Activated CD8-positive, alpha-beta T cell treated with anti-CD3 and anti-CD28 coated beads for 36 hours (primary cell): Measurements from ENCODE around the gene AFF2. TPM values are rescaled to one million over a fixed set of nuclear protein-coding genes. Genes with fewer than 3 reads are reported as not detected.
A peak's percentile ranks its signal among the peaks of the same experiment; 100 is the strongest.

ENCODE experiments used
- ATAC-seq: fragments of 200-7000 bp; cut with Tn5 transposase; one replicate; pipeline ENCODE4 v1.10.0; 2021; ENCODE audit warnings: mild to moderate bottlenecking, moderate library complexity
- CTCF ChIA-PET: fragments of 350-600 bp; sonication (Branson Sonifier 250); formaldehyde crosslinking; loops from one replicate; lab custom pipeline; 2021; ENCODE audit warnings: antibody characterized with exemption; lab: Charles Lee
- POLR2A ChIA-PET: fragments of 350-600 bp; sonication (Branson Sonifier 250); formaldehyde crosslinking; loops from one replicate; lab custom pipeline; 2021; ENCODE audit warnings: antibody characterized with exemption; lab: Charles Lee
- DNase-seq: peaks from one replicate; pipeline ENCODE4 v3.0.0-alpha.2; 2020
- H3K27ac Mint-ChIP-seq: one replicate; pipeline ENCODE4 v1.8.0; 2021; ENCODE audit warnings: mild to moderate bottlenecking, mixed read lengths
- H3K27me3 Mint-ChIP-seq: one replicate; pipeline ENCODE4 v1.8.0; 2021; ENCODE audit warnings: mixed read lengths
- H3K36me3 Mint-ChIP-seq: one replicate; pipeline ENCODE4 v1.8.0; 2021; ENCODE audit warnings: low read depth, mixed read lengths
- H3K4me1 Mint-ChIP-seq: one replicate; pipeline ENCODE4 v1.8.0; 2021; ENCODE audit warnings: low read depth, mixed read lengths
- H3K4me3 Mint-ChIP-seq: one replicate; pipeline ENCODE4 v1.8.0; 2021; ENCODE audit warnings: mild to moderate bottlenecking, moderate library complexity, mixed read lengths
- H3K9me3 Mint-ChIP-seq: one replicate; pipeline ENCODE4 v1.8.0; 2021; ENCODE audit warnings: mixed read lengths
- intact Hi-C: fragments of 100-400 bp; cut with micrococcal nuclease; formaldehyde crosslinking; loops from one replicate; pipeline ENCODE4 v1.10.0; 2022
- total RNA-seq, 2 experiments: library from RNA; stranded (reverse); gene quantifications; one replicate each; pipeline ENCODE4 v1.2.3, GENCODE V29; 2021
- TF ChIP-seq, protein P1 (sequence below): fragments of 200-600 bp; IDR thresholded peaks from one replicate; pipeline ENCODE4 v1.8.0; 2022; ENCODE audit warnings: antibody characterized with exemption, mild to moderate bottlenecking

The AFF2 gene
- total RNA-seq = 1 to 10 TPM; 1.3 to 1.7 TPM

DNA sequence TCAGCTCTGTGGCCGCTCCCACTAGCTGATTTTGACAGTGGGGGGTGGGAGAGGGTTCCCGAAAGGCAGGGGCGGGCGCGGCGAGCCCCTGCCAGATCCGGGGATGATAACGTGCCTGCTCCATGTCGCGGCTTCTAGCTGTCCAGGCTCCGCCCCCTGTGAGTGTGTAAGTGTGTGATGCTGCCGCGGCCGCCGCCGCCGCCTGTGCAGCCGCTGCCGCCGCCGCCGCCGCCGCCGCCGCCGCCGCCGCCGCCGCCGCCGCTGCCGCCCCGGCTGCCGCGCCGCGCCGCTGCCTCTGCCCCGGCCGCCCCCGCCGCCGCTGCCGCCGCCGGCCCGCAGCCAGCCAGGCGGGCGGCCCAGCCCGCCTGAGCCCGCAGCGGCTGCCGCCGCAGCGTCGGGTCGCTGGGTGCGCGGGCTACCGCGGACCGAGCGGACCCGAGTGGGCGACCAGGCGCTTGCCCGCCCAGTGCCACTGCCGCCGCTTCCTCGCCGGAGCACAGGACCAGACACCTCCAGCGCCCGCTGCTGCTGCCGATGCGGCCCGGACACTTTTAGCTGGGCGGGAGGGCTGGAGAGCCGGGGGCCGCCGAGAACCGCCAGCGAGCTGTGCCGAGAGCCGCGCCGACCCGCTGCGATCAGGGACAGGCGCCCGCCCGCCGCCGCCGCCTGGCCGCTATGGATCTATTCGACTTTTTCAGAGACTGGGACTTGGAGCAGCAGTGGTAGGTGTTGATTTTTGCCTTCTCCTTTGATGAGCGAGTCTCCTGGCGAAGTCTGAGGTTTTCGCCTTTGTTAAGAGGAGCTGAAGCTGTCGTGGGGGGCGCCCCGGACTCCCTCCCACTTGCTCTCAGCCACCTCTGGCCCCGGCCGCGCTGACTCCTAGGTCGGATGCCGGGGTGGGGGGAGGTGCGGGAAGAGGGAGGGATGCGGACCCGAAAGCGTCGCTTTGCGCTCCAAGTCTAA is at the start of gene AFF2:
Gene AFF2, plus strand, starts transcription at position 195 of the 963 bp plus-strand sequence. Its CDS starts 481 bp downstream, at position 676.
- ATAC-seq (peak; percentile 75), DNase-seq (peak; percentile 59)
- peaks cover 12% of the 10 kb centered on the region for H3K4me1 Mint-ChIP-seq
- peaks cover 6% of the 10 kb centered on the region for H3K27me3 Mint-ChIP-seq
- intact Hi-C loops = no loop called here
- H3K9me3 Mint-ChIP-seq = no peaks in the 10 kb centered on the region
- CTCF ChIA-PET = interaction anchor here (1.2 kb wide), 1 partner anchor 52 kb away, joined by 3 read pairs; no protein-coding TSS in a partner anchor
- peak within 1 kb of the TSS; percentile 75 for H3K4me3 Mint-ChIP-seq
- no peak within 1 kb of the TSS for H3K27ac Mint-ChIP-seq
- TF ChIP-seq, protein P1, sequence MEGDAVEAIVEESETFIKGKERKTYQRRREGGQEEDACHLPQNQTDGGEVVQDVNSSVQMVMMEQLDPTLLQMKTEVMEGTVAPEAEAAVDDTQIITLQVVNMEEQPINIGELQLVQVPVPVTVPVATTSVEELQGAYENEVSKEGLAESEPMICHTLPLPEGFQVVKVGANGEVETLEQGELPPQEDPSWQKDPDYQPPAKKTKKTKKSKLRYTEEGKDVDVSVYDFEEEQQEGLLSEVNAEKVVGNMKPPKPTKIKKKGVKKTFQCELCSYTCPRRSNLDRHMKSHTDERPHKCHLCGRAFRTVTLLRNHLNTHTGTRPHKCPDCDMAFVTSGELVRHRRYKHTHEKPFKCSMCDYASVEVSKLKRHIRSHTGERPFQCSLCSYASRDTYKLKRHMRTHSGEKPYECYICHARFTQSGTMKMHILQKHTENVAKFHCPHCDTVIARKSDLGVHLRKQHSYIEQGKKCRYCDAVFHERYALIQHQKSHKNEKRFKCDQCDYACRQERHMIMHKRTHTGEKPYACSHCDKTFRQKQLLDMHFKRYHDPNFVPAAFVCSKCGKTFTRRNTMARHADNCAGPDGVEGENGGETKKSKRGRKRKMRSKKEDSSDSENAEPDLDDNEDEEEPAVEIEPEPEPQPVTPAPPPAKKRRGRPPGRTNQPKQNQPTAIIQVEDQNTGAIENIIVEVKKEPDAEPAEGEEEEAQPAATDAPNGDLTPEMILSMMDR = no peak
- no peaks in the 10 kb centered on the region for H3K36me3 Mint-ChIP-seq
- POLR2A ChIA-PET = interaction anchor here (0.7 kb wide), 1 partner anchor 108 kb away, joined by 3 read pairs; no protein-coding TSS in a partner anchor

DNA sequence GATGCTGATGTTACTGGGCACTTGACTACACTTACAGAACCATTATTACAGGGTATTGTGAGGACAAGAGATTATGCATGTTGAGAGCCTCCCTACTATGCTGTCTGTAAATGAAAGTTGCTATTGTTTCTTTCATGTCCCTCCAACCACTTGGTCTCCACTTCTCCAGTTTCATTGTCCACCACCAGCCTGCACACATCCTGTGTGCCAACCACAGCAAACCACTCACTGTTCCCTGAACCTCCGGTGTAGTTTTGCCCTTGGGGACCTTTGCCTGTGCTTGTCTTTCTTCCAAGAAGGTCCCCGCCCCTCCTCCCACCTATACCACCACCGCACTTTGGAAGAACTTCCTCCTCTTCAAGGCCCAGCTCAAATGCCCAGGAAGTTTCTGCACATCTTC is 43.1 kb upstream of the AFF2 start:
- intact Hi-C loops = no loop called here
- no peaks in the 10 kb centered on the region for H3K27me3 Mint-ChIP-seq
- no peaks in the 10 kb centered on the region for H3K9me3 Mint-ChIP-seq
- no peaks in the 10 kb centered on the region for H3K36me3 Mint-ChIP-seq
- peaks cover 2% of the 10 kb centered on the region for H3K4me1 Mint-ChIP-seq
- peak; percentile 1 for DNase-seq
- ChIA-PET POLR2A (no interaction called here), CTCF (no interaction called here)
- no peak overlapping the region for H3K4me3 Mint-ChIP-seq
- TF ChIP-seq, protein P1 = no peak
- H3K27ac Mint-ChIP-seq = no peak overlapping the region
- ATAC-seq = no peak

DNA sequence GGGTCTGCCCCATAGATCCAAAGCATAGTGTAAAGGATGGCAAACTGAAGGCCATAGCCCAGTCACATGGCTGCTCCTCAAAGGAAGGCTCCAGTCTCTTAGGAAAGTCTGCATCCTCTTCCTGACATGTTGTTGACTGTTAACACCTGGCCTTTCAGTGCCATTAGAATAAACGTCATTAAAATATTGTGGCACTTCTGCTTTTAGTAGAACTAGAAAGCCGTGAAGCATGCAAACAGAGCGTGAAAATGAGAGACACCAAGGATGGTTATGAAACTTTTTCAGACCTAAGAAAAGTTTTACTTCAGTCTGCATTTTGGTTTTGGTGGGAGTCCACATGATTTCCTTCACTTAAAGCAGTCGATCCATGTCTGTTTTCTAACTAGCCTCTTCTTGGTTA is 41.1 kb upstream of the AFF2 start:
- Mint-ChIP-seq H3K4me3 (no peak overlapping the region), H3K4me1 (peaks cover 5% of the 10 kb centered on the region), H3K9me3 (no peaks in the 10 kb centered on the region), H3K27ac (no peak overlapping the region), H3K36me3 (no peaks in the 10 kb centered on the region), H3K27me3 (no peaks in the 10 kb centered on the region)
- POLR2A ChIA-PET = no interaction called here
- ATAC-seq (no peak), DNase-seq (no peak)
- CTCF ChIA-PET = no interaction called here
- TF ChIP-seq, protein P1 = no peak
- intact Hi-C loops = no loop called here

DNA sequence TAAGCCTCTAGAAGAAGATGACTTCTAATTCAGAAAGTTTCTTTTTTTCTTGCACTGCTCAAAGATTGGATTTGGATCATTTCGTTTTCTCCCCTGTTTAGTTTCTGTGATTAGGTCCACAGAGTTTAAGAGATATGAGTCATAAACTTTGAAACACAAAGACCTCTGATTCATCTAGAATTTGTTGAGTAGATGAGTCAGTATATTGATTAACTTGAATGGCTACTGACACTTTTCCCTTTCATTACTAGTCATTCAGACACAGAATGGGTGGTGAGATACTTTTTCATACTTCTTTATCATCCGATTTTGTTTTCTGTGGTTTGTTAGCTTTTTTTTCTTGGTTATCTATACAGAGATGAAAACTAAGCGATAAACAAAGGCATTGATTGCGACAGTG is 34.1 kb upstream of the AFF2 start:
- no peak for DNase-seq
- H3K36me3 Mint-ChIP-seq = no peaks in the 10 kb centered on the region
- intact Hi-C loops = loop anchor here (5.0 kb wide), 1 partner anchor 84 kb away; no protein-coding TSS in a partner anchor
- ATAC-seq = peak; percentile 80
- no peak overlapping the region for H3K4me3 Mint-ChIP-seq
- ChIA-PET POLR2A (no interaction called here), CTCF (no interaction called here)
- TF ChIP-seq, protein P1 = no peak
- H3K9me3 Mint-ChIP-seq = no peaks in the 10 kb centered on the region
- no peaks in the 10 kb centered on the region for H3K27me3 Mint-ChIP-seq
- H3K27ac Mint-ChIP-seq = no peak overlapping the region
- peaks cover 15% of the 10 kb centered on the region for H3K4me1 Mint-ChIP-seq

DNA sequence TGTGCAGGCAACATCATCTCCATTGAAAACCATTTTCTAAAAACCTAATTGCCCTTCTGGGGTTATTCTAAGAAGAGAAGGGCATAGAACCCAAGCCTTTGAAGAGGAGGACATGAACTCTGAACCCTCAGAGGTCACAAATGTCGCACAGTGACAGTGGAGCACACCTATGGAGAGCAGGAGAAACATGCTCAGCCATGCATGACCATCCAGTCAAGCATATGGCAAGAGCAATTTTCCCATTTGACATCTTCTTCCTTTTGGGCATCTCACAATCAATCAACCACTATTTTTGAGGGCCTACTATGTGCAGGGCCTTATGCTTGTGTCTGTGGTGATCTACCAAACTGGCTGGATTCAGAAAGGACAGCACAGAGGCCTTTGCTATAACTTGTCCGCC is 30.1 kb upstream of the AFF2 start:
- no peaks in the 10 kb centered on the region for H3K36me3 Mint-ChIP-seq
- TF ChIP-seq, protein P1 = no peak
- H3K9me3 Mint-ChIP-seq = no peaks in the 10 kb centered on the region
- H3K27me3 Mint-ChIP-seq = no peaks in the 10 kb centered on the region
- DNase-seq (no peak), ATAC-seq (no peak)
- ChIA-PET CTCF (no interaction called here), POLR2A (no interaction called here)
- no peak overlapping the region for H3K4me3 Mint-ChIP-seq
- H3K4me1 Mint-ChIP-seq = peaks cover 13% of the 10 kb centered on the region
- H3K27ac Mint-ChIP-seq = no peak overlapping the region
- intact Hi-C loops = no loop called here
